ENCODE data around the gene ADGRD1.

The ADGRD1 gene

DNA sequence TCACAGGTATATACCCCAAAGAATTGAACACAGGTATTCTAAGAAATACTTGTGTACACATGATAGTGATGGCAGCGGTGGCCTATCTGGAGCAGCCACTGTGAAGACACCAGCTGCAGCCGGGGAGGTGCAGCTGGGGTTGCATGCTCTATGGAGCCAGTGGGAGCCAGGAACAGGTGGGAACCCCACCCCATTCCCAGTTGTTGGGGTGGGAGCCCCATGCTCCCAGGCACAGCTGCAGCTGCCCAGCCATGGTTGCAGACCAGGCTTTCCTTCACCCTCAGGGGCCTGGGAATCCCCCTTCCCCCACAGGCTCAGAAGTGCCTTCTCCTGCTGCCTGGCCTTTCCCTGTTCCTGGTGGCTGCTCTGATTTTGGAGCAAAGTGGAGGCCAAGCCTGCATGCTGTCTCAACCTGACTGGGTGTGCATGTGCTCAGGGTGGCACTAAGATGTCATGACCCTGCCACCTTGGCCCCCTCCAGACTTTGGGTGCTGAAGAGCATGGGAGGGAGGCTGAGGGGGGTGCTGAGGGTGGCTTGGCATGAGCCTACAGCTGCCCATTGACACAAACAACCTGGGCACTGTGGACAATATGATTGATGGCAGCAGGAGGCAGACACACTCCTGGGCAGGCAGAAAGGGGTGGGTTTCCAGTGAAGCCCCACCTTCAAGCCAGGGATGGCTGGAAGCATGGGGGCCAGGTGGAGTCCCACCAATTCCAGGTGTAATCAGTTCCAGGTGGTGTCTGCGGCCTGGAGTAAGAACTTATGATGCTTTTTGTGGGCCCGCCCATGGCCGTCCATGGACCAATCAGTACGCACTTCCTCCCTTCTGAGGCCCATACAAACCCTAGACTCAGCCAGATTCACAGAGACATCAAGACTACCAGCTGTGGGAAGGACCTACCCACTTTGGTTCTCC is 234.7 kb downstream of the ADGRD1 start:
- DNase-seq = no peak

DNA sequence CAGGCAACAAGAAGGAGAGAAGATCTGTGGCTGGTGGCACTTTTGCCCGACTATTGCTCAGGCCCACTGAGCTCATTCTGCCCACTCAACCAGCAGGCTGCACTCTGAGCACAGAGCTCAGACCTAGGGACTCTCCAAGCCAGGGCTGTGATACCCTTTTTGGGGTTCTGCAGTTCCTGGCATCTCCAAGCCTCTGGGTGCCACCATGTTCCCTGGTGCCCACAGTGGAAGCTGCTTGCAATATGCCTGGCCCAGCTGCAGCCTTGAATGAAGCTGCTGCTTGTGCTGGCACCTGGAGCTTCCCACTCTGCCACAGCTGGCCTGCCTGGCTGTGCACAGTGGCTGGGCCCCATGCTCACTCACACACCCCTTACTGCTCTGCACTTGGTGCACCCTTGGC is 236.1 kb downstream of the ADGRD1 start:
- DNase-seq = no peak

DNA sequence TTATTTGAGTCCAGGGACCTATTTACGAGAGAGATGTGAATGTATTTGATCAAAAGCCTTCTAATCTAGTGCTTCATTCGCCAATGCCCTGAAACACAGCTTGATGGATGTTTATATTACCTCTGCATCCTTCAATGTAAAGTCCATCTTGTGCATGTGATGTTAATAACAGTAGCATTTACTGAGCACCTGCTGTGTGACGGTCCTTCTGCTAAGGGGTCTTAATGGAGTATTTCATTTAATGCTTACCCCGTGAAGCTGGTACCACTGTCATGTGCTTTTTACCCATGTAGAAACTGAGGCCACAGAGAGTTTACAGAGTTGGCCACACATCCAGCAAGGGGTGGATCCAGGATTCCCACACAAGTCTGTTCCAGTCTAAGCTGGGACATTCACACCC is 237.3 kb downstream of the ADGRD1 start:
- DNase-seq = no peak

All from NCI-H510A treated with DMSO at 0.1 percent for 48 hours (cell line).